Measurements from ENCODE around the gene TGM6.
"Not testable (repeated sequence)": the region's sequence is repeated elsewhere in the genome, so short reads cannot be mapped to it uniquely, and the experiment has no call there.

The TGM6 gene

GRCh38 chr20:2398449-2398848 lies 17.7 kb downstream of the TGM6 start:
- DNase-seq (ENCODE audit: low read depth), result no peak

- DNase-seq (ENCODE audit: low read depth), result no peak
Measured at GRCh38 chr20:2399390-2399789, 18.7 kb downstream of the TGM6 start.

- DNase-seq (ENCODE audit: low read depth), result no peak
Measured at GRCh38 chr20:2400290-2400689, 19.6 kb downstream of the TGM6 start.

GRCh38 chr20:2401527-2401926 lies 20.8 kb downstream of the TGM6 start:
- DNase-seq (ENCODE audit: low read depth), result no peak

- DNase-seq (ENCODE audit: low read depth), result no peak
Measured at GRCh38 chr20:2402271-2402980, 21.7 kb downstream of the TGM6 start.

- DNase-seq (ENCODE audit: low read depth), result no peak
Measured at GRCh38 chr20:2403291-2404052, 22.8 kb downstream of the TGM6 start.

GRCh38 chr20:2405693-2406065 lies 25.0 kb downstream of the TGM6 start:
- no peak for DNase-seq (ENCODE audit: low read depth)

GRCh38 chr20:2407355-2407754 lies 26.7 kb downstream of the TGM6 start:
- DNase-seq (ENCODE audit: low read depth), result not testable (repeated sequence)

GRCh38 chr20:2408111-2408510 lies 27.4 kb downstream of the TGM6 start:
- no peak for DNase-seq (ENCODE audit: low read depth)

- no peak for DNase-seq (ENCODE audit: low read depth)
Measured at GRCh38 chr20:2416541-2417212, 36.0 kb downstream of the TGM6 start.

GRCh38 chr20:2417213-2417541 lies 36.5 kb downstream of the TGM6 start:
- no peak for DNase-seq (ENCODE audit: low read depth)

GRCh38 chr20:2418388-2418787 lies 37.7 kb downstream of the TGM6 start:
- DNase-seq (ENCODE audit: low read depth), result no peak

- DNase-seq (ENCODE audit: low read depth), result no peak
Measured at GRCh38 chr20:2420510-2420909, 39.8 kb downstream of the TGM6 start.

GRCh38 chr20:2421247-2421646 lies 40.5 kb downstream of the TGM6 start:
- no peak for DNase-seq (ENCODE audit: low read depth)

- DNase-seq (ENCODE audit: low read depth), result no peak
Measured at GRCh38 chr20:2429051-2429450, 48.4 kb downstream of the TGM6 start.

- DNase-seq (ENCODE audit: low read depth), result no peak
Measured at GRCh38 chr20:2430538-2430937, 49.8 kb downstream of the TGM6 start.

GRCh38 chr20:2431185-2431584 lies 50.5 kb downstream of the TGM6 start:
- DNase-seq (ENCODE audit: low read depth), result no peak

GRCh38 chr20:2446845-2447244 lies 66.1 kb downstream of the TGM6 start:
- no peak for DNase-seq (ENCODE audit: low read depth)

GRCh38 chr20:2449386-2449785 lies 68.7 kb downstream of the TGM6 start:
- no peak for DNase-seq (ENCODE audit: low read depth)

GRCh38 chr20:2451422-2451821 lies 70.7 kb downstream of the TGM6 start:
- DNase-seq (ENCODE audit: low read depth), result no peak

GRCh38 chr20:2451939-2452732 lies 71.4 kb downstream of the TGM6 start:
- no peak for DNase-seq (ENCODE audit: low read depth)

GRCh38 chr20:2453792-2454191 lies 73.1 kb downstream of the TGM6 start:
- DNase-seq (ENCODE audit: low read depth), result no peak
